Osteoblast (primary cell): ENCODE measurements around the gene CTSG. TPM values are rescaled to one million over a fixed set of nuclear protein-coding genes. Genes with fewer than 3 reads are reported as not detected.
A peak's percentile ranks its signal among the peaks of the same experiment; 100 is the strongest.

Source experiments
- DNase-seq: peaks from one replicate; pipeline ENCODE4 v3.0.0; 2011; ENCODE audit warnings: low spot score, mixed read lengths; ENCODE audit not compliant: insufficient read length; ENCODE audit errors: missing footprints
- H2AFZ ChIP-seq: 2 replicates; pipeline ENCODE4 v1.6.0; 2011; ENCODE audit warnings: mild to moderate bottlenecking, low read length
- H3K27ac ChIP-seq: 2 replicates; pipeline ENCODE4 v1.5.1; 2011; ENCODE audit warnings: mild to moderate bottlenecking, low read depth, low read length, moderate library complexity
- H3K27me3 ChIP-seq: 2 replicates; pipeline ENCODE4 v1.6.0; 2012; ENCODE audit warnings: mild to moderate bottlenecking, control low read depth, inconsistent platforms, low read length, moderate library complexity; ENCODE audit not compliant: insufficient read depth
- H3K36me3 ChIP-seq: 2 replicates; pipeline ENCODE4 v1.5.1; 2011; ENCODE audit warnings: mild to moderate bottlenecking, low read length, control low read depth, moderate library complexity; ENCODE audit not compliant: insufficient read depth
- H3K4me1 ChIP-seq: 2 replicates; pipeline ENCODE4 v1.5.1; 2011; ENCODE audit warnings: mild to moderate bottlenecking, low read length, control low read depth, moderate library complexity; ENCODE audit not compliant: insufficient read depth
- H3K4me2 ChIP-seq: 2 replicates; pipeline ENCODE4 v1.6.0; 2011; ENCODE audit warnings: mild to moderate bottlenecking, low read length; ENCODE audit not compliant: insufficient read depth
- H3K4me3 ChIP-seq: fragments of 200-600 bp; sonication (generic); 3 replicates; pipeline ENCODE4 v1.5.1; 2012; ENCODE audit warnings: mild to moderate bottlenecking, low read length, inconsistent platforms; ENCODE audit not compliant: insufficient read depth
- H3K79me2 ChIP-seq: 2 replicates; pipeline ENCODE4 v1.6.0; 2012; ENCODE audit warnings: mild to moderate bottlenecking, low read length, control low read depth, inconsistent platforms; ENCODE audit not compliant: insufficient read depth
- H3K9me3 ChIP-seq: 2 replicates; pipeline ENCODE4 v1.5.1; 2011; ENCODE audit warnings: low read depth, low read length, control low read depth
- H4K20me1 ChIP-seq: 2 replicates; pipeline ENCODE4 v1.6.0; 2012; ENCODE audit warnings: mild to moderate bottlenecking, low read length, control low read depth; ENCODE audit not compliant: insufficient read depth
- CTCF ChIP-seq: IDR thresholded peaks from 2 replicates; pipeline ENCODE4 v1.5.1; 2011; ENCODE audit warnings: mild to moderate bottlenecking, low read depth, low read length, moderate library complexity; ENCODE audit errors: extremely low read depth
- total RNA-seq: library from RNA; depleted of rRNA; stranded (reverse); fragments of >200 nt; gene quantifications from 2 replicates; pipeline ENCODE4 v1.2.3, GENCODE V29; 2012

Gene CTSG
- total RNA-seq, 1 donor = not detected

- Histone ChIP-seq H3K4me3 (no peak overlapping the region), H4K20me1 (no peaks in the 10 kb centered on the region), H3K9me3 (no peaks in the 10 kb centered on the region), H3K27me3 (no peaks in the 10 kb centered on the region), H3K4me2 (no peak overlapping the region), H3K27ac (no peak overlapping the region), H2AFZ (no peak overlapping the region), H3K79me2 (no peaks in the 10 kb centered on the region), H3K4me1 (no peaks in the 10 kb centered on the region), H3K36me3 (no peaks in the 10 kb centered on the region)
- no peak for TF ChIP-seq CTCF
- DNase-seq = no peak
Observed at GRCh38 chr14:24578558-24578957, 2.5 kb upstream of the CTSG start.

- H3K9me3 ChIP-seq = no peaks in the 10 kb centered on the region
- no peak for DNase-seq
- H3K27me3 ChIP-seq = no peaks in the 10 kb centered on the region
- H3K36me3 ChIP-seq = no peaks in the 10 kb centered on the region
- H3K4me3 ChIP-seq = no peak overlapping the region
- no peak for TF ChIP-seq CTCF
- no peaks in the 10 kb centered on the region for H3K79me2 ChIP-seq
- H4K20me1 ChIP-seq = no peaks in the 10 kb centered on the region
- H3K4me2 ChIP-seq = no peak overlapping the region
- H3K4me1 ChIP-seq = no peaks in the 10 kb centered on the region
- no peak overlapping the region for H2AFZ ChIP-seq
- no peak overlapping the region for H3K27ac ChIP-seq
Observed at GRCh38 chr14:24576771-24577170, 721 bp upstream of the CTSG start.

GRCh38 chr14:24574206-24574774, 1.8 kb downstream of the CTSG start:
- DNase-seq = no peak
- H3K36me3 ChIP-seq = no peaks in the 10 kb centered on the region

GRCh38 chr14:24566318-24566717, 9.7 kb downstream of the CTSG start:
- no peak overlapping the region for H3K27ac ChIP-seq
- no peaks in the 10 kb centered on the region for H3K36me3 ChIP-seq
- H4K20me1 ChIP-seq = no peaks in the 10 kb centered on the region
- TF ChIP-seq CTCF = no peak
- H2AFZ ChIP-seq = no peak overlapping the region
- no peaks in the 10 kb centered on the region for H3K79me2 ChIP-seq
- DNase-seq = peak; percentile 55
- H3K9me3 ChIP-seq = no peaks in the 10 kb centered on the region
- no peaks in the 10 kb centered on the region for H3K4me1 ChIP-seq
- no peaks in the 10 kb centered on the region for H3K27me3 ChIP-seq
- H3K4me3 ChIP-seq = no peak overlapping the region
- no peak overlapping the region for H3K4me2 ChIP-seq

More at GRCh38 chr14:24574206-24574774, 1.8 kb downstream of the CTSG start:
- H3K27ac ChIP-seq = no peak overlapping the region
- no peaks in the 10 kb centered on the region for H3K9me3 ChIP-seq
- no peak for TF ChIP-seq CTCF
- no peak overlapping the region for H2AFZ ChIP-seq
- H3K4me2 ChIP-seq = no peak overlapping the region
- no peaks in the 10 kb centered on the region for H4K20me1 ChIP-seq
- H3K4me1 ChIP-seq = no peaks in the 10 kb centered on the region
- H3K4me3 ChIP-seq = no peak overlapping the region
- H3K79me2 ChIP-seq = no peaks in the 10 kb centered on the region
- H3K27me3 ChIP-seq = no peaks in the 10 kb centered on the region
